ENCODE results near the gene LACTBL1.

Gene LACTBL1

GRCh38 chr1:22910986-22911651 lies 61.5 kb downstream of the LACTBL1 start:
- DNase-seq: no peak

GRCh38 chr1:22910286-22910685 lies 62.4 kb downstream of the LACTBL1 start:
- DNase-seq: no peak

- no peak for DNase-seq
These were observed 63.7 kb downstream of the LACTBL1 start for GRCh38 chr1:22908880-22909426.

GRCh38 chr1:22907528-22907927 lies 65.1 kb downstream of the LACTBL1 start:
- DNase-seq: no peak

GRCh38 chr1:22906968-22907367 lies 65.7 kb downstream of the LACTBL1 start:
- no peak for DNase-seq

DNA sequence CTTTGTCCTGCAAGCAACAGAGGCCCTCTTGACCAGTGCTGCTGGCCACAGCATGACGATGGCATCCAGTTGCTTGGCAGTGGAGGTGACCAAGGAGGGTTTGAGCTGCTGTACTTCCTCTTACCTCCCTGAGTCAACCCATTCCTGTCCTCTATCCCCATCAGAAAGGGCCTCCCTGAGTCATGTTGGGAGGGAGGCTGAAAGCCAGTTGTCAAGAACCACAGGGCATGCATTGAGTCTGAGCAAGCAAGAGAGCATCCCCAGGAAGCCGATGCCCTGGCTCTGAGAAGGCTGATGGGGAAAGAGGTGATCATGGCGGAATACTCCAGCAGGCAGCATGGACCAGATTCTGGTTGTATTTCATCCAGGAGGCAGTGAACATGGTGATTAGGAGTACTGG lies 69.6 kb downstream of the LACTBL1 start:
- DNase-seq: no peak
